PC-3 (cell line): ENCODE measurements around the gene APOO.
"Not testable (repeated sequence)": the region's sequence is repeated elsewhere in the genome, so short reads cannot be mapped to it uniquely, and the experiment has no call there.

Experiments used
- EZH2 ChIP-seq: fragments of 300-600 bp; sonication (generic); IDR thresholded peaks from one replicate; pipeline ENCODE4 v1.6.1; 2017; ENCODE audit warnings: antibody characterized with exemption, mild to moderate bottlenecking, low read length; ENCODE audit not compliant: unreplicated experiment
- TF ChIP-seq, protein P1 (sequence below): fragments of 300-600 bp; sonication (generic); conservative IDR thresholded peaks from 2 replicates; pipeline ENCODE4 v1.5.1; 2017; ENCODE audit warnings: antibody characterized with exemption, low read depth, mild to moderate bottlenecking, low read length

GRCh38 chrX:23896539-23896938 lies 11.2 kb downstream of the APOO start:
- TF ChIP-seq, protein P1, sequence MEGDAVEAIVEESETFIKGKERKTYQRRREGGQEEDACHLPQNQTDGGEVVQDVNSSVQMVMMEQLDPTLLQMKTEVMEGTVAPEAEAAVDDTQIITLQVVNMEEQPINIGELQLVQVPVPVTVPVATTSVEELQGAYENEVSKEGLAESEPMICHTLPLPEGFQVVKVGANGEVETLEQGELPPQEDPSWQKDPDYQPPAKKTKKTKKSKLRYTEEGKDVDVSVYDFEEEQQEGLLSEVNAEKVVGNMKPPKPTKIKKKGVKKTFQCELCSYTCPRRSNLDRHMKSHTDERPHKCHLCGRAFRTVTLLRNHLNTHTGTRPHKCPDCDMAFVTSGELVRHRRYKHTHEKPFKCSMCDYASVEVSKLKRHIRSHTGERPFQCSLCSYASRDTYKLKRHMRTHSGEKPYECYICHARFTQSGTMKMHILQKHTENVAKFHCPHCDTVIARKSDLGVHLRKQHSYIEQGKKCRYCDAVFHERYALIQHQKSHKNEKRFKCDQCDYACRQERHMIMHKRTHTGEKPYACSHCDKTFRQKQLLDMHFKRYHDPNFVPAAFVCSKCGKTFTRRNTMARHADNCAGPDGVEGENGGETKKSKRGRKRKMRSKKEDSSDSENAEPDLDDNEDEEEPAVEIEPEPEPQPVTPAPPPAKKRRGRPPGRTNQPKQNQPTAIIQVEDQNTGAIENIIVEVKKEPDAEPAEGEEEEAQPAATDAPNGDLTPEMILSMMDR, result not testable (repeated sequence)
- TF ChIP-seq EZH2, result not testable (repeated sequence)
